Esophagus muscularis mucosa (tissue), 4 donors: ENCODE data around the gene TTC27. TPM values are rescaled to one million over a fixed set of nuclear protein-coding genes. Genes with fewer than 3 reads are reported as not detected.

ENCODE experiments used
- DNase-seq: peaks from one replicate; pipeline ENCODE4 v3.0.0-alpha.2; 2017; ENCODE audit errors: extremely low spot score
- H3K27ac ChIP-seq, 4 donors: fragments of 200-600 bp; sonication (generic); replicated peaks in 1 of 4; 1 replicate in 3 of 4; 2 replicates in 1 of 4; pipeline ENCODE4 v1.5.1; 2016 to 2019; ENCODE audit warnings: mild to moderate bottlenecking in 1 of 4
- H3K27me3 ChIP-seq, 4 donors: fragments of 200-600 bp; sonication (generic); one replicate each; pipeline versions ENCODE4 v1.5.1 to v1.6.0; 2016 to 2019
- H3K36me3 ChIP-seq, 4 donors: fragments of 200-600 bp; sonication (generic); one replicate each; pipeline ENCODE4 v1.5.1; 2016 to 2019
- H3K4me1 ChIP-seq, 4 donors: fragments of 200-600 bp; sonication (generic); one replicate each; pipeline ENCODE4 v1.5.1; 2016 to 2019
- H3K4me3 ChIP-seq, 4 donors: fragments of 200-600 bp; sonication (generic); 1 replicate in 2 of 4; 2 replicates in 2 of 4; pipeline ENCODE4 v1.5.1; 2016 to 2019; ENCODE audit warnings: mild to moderate bottlenecking in 4 of 4, moderate library complexity in 1 of 4
- H3K9me3 ChIP-seq, 4 donors: fragments of 200-600 bp; sonication (generic); 1 replicate in 3 of 4; 2 replicates in 1 of 4; pipeline ENCODE4 v1.5.1; 2016 to 2019
- EP300 ChIP-seq: sonication (generic); formaldehyde crosslinking; IDR thresholded peaks from one replicate; pipeline ENCODE4 v1.6.1; 2017; ENCODE audit warnings: antibody characterized with exemption
- POLR2A ChIP-seq: fragments of 450-650 bp; IDR thresholded peaks from one replicate; pipeline ENCODE4 v1.6.1; 2017; ENCODE audit warnings: antibody characterized with exemption, moderate library complexity, mild to moderate bottlenecking, low read depth
- POLR2AphosphoS5 ChIP-seq, 2 donors: sonication (generic); formaldehyde crosslinking; IDR thresholded peaks; one replicate each; pipeline ENCODE4 v1.6.1; 2017; ENCODE audit warnings: antibody characterized with exemption in 2 of 2
- WGBS: methylation state at CpG from one replicate; pipeline ENCODE4 v1.1.5; 2018; 5-methylcytosine and 5-hydroxymethylcytosine counted together
- intact Hi-C: fragments of 100-400 bp; cut with DNase I; formaldehyde crosslinking; loops from one replicate; pipeline ENCODE4 v1.15.1; 2023
- total RNA-seq, 4 donors: library from RNA; depleted of rRNA; stranded (reverse); fragments of >200 nt; gene quantifications; one replicate each; pipeline versions ENCODE4 v1.1.0 to v1.2.1, GENCODE V29; 2016
- TF ChIP-seq, protein P1 (sequence below), 3 experiments: fragments of 200-600 bp in 2 of 3; fragments of 450-650 bp in 1 of 3; sonication (generic) in 2 of 3; IDR thresholded peaks; one replicate each; pipeline ENCODE4 v1.5.1; 2017 to 2019; ENCODE audit warnings: antibody characterized with exemption in 3 of 3, mild to moderate bottlenecking in 2 of 3, moderate library complexity in 1 of 3

The TTC27 gene
- total RNA-seq, 4 donors from 2014 or later, result 9.8 to 13.7 (median 12.3) TPM

DNA sequence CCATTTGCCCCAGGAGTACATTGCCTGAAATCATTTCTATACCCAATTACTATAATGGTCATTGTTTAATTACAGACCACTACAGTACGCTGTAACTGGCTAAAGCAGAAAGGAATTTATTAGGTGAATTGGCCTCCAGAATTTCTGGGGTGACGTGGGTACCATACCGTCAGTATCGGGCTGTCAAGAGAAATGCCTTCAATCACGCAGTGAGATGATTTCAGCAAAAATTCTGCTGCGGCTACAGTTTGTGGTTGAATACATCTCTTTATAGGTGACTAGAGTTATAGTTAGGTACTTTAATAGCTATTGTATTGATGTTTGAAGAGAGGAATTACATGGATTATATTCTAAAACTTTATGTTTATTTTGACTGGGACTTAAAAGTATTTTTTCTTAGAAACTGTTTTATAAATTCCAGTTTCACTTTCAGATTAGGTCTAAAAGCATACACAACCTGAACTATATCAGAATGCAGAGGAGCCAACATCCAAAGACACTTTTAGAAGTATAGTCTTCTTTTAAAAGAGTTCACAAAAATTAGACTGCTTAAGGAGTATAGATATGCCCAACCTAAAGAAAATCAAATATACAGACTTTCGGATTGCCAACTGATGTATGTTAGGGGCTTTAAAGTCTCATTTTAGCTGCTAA, 128.4 kb downstream of the TTC27 start:
- H3K27ac ChIP-seq, result no peak overlapping the region
- peaks cover 7 to 28% (median 10%) of the 10 kb centered on the region in 4 donors for H3K36me3 ChIP-seq
- TF ChIP-seq EP300 (no peak), POLR2A (no peak), POLR2AphosphoS5 (IDR thresholded peaks at IDR 0.05) (no peak)
- TF ChIP-seq, protein P1, sequence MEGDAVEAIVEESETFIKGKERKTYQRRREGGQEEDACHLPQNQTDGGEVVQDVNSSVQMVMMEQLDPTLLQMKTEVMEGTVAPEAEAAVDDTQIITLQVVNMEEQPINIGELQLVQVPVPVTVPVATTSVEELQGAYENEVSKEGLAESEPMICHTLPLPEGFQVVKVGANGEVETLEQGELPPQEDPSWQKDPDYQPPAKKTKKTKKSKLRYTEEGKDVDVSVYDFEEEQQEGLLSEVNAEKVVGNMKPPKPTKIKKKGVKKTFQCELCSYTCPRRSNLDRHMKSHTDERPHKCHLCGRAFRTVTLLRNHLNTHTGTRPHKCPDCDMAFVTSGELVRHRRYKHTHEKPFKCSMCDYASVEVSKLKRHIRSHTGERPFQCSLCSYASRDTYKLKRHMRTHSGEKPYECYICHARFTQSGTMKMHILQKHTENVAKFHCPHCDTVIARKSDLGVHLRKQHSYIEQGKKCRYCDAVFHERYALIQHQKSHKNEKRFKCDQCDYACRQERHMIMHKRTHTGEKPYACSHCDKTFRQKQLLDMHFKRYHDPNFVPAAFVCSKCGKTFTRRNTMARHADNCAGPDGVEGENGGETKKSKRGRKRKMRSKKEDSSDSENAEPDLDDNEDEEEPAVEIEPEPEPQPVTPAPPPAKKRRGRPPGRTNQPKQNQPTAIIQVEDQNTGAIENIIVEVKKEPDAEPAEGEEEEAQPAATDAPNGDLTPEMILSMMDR (IDR thresholded peaks at IDR 0.05), result no peak
- DNase-seq, result no peak
- intact Hi-C loops, result no loop called here
- no peaks in the 10 kb centered on the region for H3K27me3 ChIP-seq
- peaks cover 10 to 27% (median 21%) of the 10 kb centered on the region in 4 donors for H3K4me1 ChIP-seq
- peak overlapping the region in 1 of 4 donors; percentile 23 for H3K4me3 ChIP-seq
- H3K9me3 ChIP-seq, result no peaks in the 10 kb centered on the region
- 87% methylated on average over 7 of the region's 7 CpGs for WGBS

DNA sequence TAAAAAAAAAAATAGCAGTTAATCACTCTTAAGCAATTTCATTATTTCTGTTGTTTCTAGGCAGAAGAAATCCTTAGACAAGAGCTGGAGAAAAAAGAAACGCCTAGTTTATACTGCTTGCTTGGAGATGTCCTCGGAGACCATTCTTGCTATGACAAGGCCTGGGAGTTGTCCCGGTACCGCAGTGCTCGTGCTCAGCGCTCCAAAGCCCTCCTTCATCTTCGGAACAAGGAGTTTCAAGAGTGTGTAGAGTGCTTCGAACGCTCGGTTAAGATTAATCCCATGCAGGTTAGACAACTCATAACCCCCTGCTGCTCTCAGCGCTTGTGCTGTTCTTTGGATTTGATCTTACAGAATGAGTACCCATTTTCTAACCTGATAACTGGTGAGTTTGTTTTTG, 130.4 kb downstream of the TTC27 start:
- Histone ChIP-seq H3K27me3 (no peaks in the 10 kb centered on the region), H3K4me1 (peaks cover 0 to 8% (median 6%) of the 10 kb centered on the region in 4 donors), H3K27ac (no peak overlapping the region), H3K9me3 (no peaks in the 10 kb centered on the region), H3K36me3 (peaks cover 7 to 28% (median 10%) of the 10 kb centered on the region in 4 donors), H3K4me3 (no peak overlapping the region)
- intact Hi-C loops, result no loop called here
- WGBS, result 87% methylated on average over 11 of the region's 11 CpGs
- DNase-seq, result no peak
- TF ChIP-seq EP300, result no peak
- TF ChIP-seq POLR2AphosphoS5 (IDR thresholded peaks at IDR 0.05), result no peak
- no peak for TF ChIP-seq POLR2A
- TF ChIP-seq, protein P1 (IDR thresholded peaks at IDR 0.05), result no peak

DNA sequence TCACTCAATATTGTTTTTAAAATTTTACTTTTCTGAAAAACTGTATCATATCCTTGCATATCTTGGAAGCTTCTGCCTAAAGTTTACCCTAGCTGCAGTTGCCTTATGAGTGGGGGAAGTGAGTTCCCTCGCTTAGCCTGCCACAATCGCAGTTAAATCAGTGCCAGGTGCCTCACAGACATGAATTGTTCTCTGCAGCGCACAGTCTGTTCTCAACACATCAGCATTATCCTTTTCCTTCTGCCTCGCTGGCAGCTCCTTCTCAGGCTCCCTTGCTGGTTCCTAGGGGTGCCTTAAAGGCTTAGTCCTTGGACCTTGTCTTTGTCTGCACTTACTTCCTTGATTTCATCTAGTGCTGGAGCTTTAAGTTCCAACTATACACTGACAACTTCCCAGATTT, 132.8 kb downstream of the TTC27 start:
- H3K27me3 ChIP-seq, result no peaks in the 10 kb centered on the region
- 80% methylated on average over 4 of the region's 4 CpGs for WGBS
- H3K9me3 ChIP-seq, result no peaks in the 10 kb centered on the region
- peaks cover 0 to 8% (median 6%) of the 10 kb centered on the region in 4 donors for H3K4me1 ChIP-seq
- no peak for DNase-seq
- H3K4me3 ChIP-seq, result no peak overlapping the region
- TF ChIP-seq EP300 (no peak), POLR2AphosphoS5 (IDR thresholded peaks at IDR 0.05) (no peak), POLR2A (no peak)
- TF ChIP-seq, protein P1 (IDR thresholded peaks at IDR 0.05), result no peak
- H3K36me3 ChIP-seq, result peaks cover 7 to 28% (median 10%) of the 10 kb centered on the region in 4 donors
- H3K27ac ChIP-seq, result no peak overlapping the region
- intact Hi-C loops, result no loop called here

DNA sequence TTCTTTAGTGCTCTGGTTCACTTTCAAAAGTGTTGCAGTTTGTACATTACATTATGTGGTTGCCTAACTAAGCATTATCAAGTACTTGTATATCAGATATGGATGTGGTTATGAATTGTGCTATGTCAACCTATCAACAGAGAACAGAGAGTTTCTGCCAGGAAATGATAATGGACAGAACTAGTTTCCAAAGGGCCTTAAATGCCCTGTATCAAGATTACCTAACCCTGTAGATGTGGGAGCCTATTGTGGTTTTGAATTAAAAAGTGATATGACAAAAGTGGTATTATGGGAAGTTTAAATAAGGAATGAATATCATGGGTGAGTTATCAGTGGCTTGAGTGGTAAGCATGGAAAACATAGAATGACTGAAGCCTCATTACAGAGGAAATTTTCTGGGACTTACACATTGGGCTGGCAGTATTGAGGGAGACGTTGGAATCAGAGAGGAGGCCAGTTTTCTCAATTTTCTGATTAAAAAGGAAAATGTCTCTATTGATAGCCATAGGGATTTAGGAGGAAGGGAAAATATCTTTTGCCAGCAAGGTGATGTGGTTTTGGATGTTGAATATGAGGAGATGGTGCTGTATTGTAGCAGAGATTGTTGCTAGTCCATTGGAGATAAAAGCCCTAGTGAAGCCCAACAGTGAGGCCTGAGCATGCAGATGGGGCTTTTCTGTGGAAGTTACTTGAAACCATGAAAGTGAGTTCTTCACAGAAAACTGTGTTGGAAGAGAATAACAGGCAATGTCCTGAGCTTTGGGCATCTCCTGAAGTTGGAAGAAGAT, 140.7 kb downstream of the TTC27 start:
- Histone ChIP-seq H3K4me1 (peaks cover 10 to 12% (median 11%) of the 10 kb centered on the region in 4 donors), H3K27me3 (no peaks in the 10 kb centered on the region), H3K36me3 (peaks cover 0 to 9% (median 4%) of the 10 kb centered on the region in 4 donors), H3K27ac (no peak overlapping the region), H3K4me3 (no peak overlapping the region), H3K9me3 (no peaks in the 10 kb centered on the region)
- 80% methylated on average over 1 of the region's 1 CpG for WGBS
- TF ChIP-seq EP300, result no peak
- TF ChIP-seq POLR2AphosphoS5 (IDR thresholded peaks at IDR 0.05), result no peak
- TF ChIP-seq, protein P1 (IDR thresholded peaks at IDR 0.05), result no peak
- no peak for TF ChIP-seq POLR2A
- DNase-seq, result no peak
- intact Hi-C loops, result no loop called here
